ENCODE data around the gene CAND1.
"Not testable (repeated sequence)": the region's sequence is repeated elsewhere in the genome, so short reads cannot be mapped to it uniquely, and the experiment has no call there.

The CAND1 gene

DNA sequence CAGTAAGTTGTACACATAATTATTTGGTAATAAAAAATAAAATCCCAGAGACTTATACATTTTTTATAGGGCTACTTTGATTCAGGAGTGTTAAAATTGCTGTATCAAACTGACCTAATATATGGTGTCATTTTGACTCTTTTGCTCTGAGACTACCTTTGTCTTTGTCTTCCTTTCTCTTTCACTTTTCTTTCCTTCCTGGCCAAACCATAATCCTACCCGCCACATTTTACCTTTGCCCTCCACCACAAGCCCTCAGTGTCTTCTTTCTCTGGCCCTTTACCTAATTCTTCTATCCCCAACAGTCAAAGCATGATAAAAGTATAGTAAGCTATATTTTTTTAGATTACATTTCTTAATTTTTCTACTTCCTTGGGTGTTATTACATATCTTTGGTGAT is 62.0 kb downstream of the CAND1 start:
- no peak overlapping the region for H3K4me3 ChIP-seq (ENCODE audit: low read depth, low read length)
- TF ChIP-seq, protein P1, sequence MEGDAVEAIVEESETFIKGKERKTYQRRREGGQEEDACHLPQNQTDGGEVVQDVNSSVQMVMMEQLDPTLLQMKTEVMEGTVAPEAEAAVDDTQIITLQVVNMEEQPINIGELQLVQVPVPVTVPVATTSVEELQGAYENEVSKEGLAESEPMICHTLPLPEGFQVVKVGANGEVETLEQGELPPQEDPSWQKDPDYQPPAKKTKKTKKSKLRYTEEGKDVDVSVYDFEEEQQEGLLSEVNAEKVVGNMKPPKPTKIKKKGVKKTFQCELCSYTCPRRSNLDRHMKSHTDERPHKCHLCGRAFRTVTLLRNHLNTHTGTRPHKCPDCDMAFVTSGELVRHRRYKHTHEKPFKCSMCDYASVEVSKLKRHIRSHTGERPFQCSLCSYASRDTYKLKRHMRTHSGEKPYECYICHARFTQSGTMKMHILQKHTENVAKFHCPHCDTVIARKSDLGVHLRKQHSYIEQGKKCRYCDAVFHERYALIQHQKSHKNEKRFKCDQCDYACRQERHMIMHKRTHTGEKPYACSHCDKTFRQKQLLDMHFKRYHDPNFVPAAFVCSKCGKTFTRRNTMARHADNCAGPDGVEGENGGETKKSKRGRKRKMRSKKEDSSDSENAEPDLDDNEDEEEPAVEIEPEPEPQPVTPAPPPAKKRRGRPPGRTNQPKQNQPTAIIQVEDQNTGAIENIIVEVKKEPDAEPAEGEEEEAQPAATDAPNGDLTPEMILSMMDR (IDR thresholded peaks at IDR 0.05; ENCODE audit: insufficient read depth, low read depth, low read length, missing control alignments), result no peak
- no peak for DNase-seq (ENCODE audit: low read depth)

DNA sequence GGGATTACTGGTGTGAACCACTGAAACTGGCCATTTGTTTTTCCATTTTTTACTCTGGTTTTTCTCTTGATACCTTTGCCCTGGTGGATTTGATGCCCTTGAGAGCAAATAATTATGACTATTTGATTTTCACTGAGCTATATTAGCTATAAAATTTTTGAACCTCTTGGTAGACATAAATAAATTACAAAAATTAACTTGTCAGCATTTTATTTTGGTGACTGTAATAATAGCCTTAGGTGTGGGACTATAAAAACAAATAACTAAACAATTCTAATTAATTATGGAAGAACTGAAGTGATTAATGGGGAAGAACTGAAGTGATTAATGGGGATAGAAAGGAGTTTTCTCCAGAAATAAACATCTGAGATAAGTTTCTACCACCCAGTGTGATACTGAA is 62.7 kb downstream of the CAND1 start:
- H3K4me3 ChIP-seq (ENCODE audit: low read depth, low read length), result no peak overlapping the region
- DNase-seq (ENCODE audit: low read depth), result no peak
- TF ChIP-seq, protein P1 (IDR thresholded peaks at IDR 0.05; ENCODE audit: insufficient read depth, low read depth, low read length, missing control alignments), result no peak

DNA sequence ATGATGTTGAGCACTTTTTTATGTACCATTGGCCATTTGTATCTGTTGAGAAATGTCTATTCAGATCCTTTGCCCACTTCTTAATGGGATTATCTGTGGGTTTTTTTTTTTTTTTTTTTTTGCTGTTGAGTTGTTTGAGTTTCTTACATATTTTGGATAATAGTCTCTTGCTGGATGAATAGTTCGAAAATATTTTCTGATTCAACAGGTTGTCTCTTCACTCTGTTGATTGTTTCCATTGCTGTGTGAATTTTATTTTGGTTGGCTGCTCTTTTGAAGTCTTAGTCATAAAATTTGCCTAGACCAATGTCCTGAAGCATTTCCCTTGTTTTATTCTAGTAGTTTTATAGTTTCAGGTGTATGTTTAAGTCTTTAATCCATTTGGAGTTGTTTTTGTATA is 64.5 kb downstream of the CAND1 start:
- DNase-seq (ENCODE audit: low read depth), result no peak
- no peak overlapping the region for H3K4me3 ChIP-seq (ENCODE audit: low read depth, low read length)
- TF ChIP-seq, protein P1 (IDR thresholded peaks at IDR 0.05; ENCODE audit: insufficient read depth, low read depth, low read length, missing control alignments), result no peak

GRCh38 chr12:67338426-67338825 is 69.3 kb downstream of the CAND1 start:
- no peak overlapping the region for H3K4me3 ChIP-seq (ENCODE audit: low read depth, low read length)
- DNase-seq (ENCODE audit: low read depth), result no peak
- TF ChIP-seq, protein P1 (IDR thresholded peaks at IDR 0.05; ENCODE audit: insufficient read depth, low read depth, low read length, missing control alignments), result no peak

- no peak overlapping the region for H3K4me3 ChIP-seq (ENCODE audit: low read depth, low read length)
- no peak for DNase-seq (ENCODE audit: low read depth)
- TF ChIP-seq, protein P1 (IDR thresholded peaks at IDR 0.05; ENCODE audit: insufficient read depth, low read depth, low read length, missing control alignments), result no peak
Observed at GRCh38 chr12:67339530-67339929, 70.4 kb downstream of the CAND1 start.

- DNase-seq (ENCODE audit: low read depth), result not testable (repeated sequence)
Observed at GRCh38 chr12:67341086-67341485, 71.9 kb downstream of the CAND1 start.

DNA sequence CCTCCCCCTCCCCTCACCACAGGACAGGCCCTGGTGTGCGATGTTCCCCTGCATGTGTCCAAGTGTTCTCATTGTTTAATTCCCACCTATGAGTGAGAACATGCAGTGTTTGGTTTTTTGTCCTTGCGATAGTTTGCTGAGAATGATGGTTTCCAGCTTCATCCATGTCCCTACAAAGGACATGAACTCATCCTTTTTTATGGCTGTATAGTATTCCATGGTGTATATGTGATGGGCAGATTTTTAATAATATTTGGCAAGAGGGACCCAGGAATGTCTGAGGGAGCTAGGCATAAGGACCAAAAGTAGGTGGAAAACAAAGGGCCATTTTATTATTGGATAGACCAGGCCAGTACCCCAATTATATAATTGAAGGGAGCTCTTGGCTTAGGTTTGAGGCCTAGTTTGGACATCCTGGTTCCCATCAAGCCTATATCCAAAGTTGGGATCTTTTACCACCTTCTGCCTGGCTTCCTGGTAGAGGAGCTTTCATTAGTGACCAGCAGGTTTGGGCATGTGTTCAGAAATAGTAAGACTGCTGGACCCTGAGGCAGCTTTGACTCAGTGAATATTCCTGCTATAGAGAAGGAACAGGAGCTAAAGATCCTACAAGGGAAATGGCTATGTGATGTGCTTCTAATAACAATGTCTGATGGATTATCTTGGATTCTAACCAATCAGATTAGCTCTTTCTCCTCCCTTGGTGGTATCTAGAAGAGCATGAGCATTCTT is 76.0 kb downstream of the CAND1 start:
- no peak for DNase-seq (ENCODE audit: low read depth)
- TF ChIP-seq, protein P1 (IDR thresholded peaks at IDR 0.05; ENCODE audit: insufficient read depth, low read depth, low read length, missing control alignments), result no peak
- no peak overlapping the region for H3K4me3 ChIP-seq (ENCODE audit: low read depth, low read length)

More at GRCh38 chr12:67341086-67341485, 71.9 kb downstream of the CAND1 start:
- H3K4me3 ChIP-seq (ENCODE audit: low read depth, low read length), result not testable (repeated sequence)

Measured in GM12865 (cell line).